Right hindlimb (tissue), 1 donor: ENCODE results near the gene IFI27L2.

Source experiments
- DNase-seq: peaks from one replicate; pipeline ENCODE4 v3.0.0-alpha.2; 2018

Gene IFI27L2

DNA sequence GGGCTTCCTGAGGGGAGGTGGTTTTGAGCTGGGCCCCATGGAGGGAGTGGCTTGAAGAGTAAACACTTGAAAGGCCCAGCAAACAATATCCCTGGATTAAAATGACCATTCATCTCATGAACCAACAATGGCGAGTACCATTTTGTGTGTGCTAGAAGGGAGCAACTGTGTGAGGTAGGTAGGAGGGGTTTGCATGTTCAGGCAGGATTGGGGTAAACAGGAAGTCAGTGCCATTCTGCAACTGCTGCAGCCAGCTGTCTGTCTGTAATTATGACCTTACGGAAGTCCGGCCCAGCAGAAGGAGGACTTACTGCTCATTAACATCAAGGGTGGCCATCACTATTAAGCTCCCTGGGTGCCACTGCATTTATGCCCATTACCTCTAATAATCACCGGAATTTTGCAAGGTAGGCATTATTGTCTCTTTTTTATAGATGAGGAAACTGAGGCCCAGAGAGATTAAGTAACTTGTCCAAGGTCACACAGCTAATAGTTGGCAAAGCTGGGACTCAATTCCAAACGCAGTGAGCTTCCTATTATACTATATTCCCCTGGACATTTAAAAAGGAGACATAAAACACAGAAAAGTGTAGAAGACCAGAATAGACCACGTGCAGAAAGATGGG is 16.6 kb upstream of the IFI27L2 start:
- no peak for DNase-seq

GRCh38 chr14:94144765-94145164 is 15.4 kb upstream of the IFI27L2 start:
- DNase-seq = no peak

- no peak for DNase-seq
Measured at GRCh38 chr14:94143711-94144110, 14.3 kb upstream of the IFI27L2 start.

GRCh38 chr14:94143239-94143638 is 13.8 kb upstream of the IFI27L2 start:
- no peak for DNase-seq

GRCh38 chr14:94142836-94143235 is 13.4 kb upstream of the IFI27L2 start:
- DNase-seq = no peak

- DNase-seq = no peak
Measured at GRCh38 chr14:94142247-94142646, 12.8 kb upstream of the IFI27L2 start.

GRCh38 chr14:94139421-94139820 is 10.0 kb upstream of the IFI27L2 start:
- no peak for DNase-seq

DNA sequence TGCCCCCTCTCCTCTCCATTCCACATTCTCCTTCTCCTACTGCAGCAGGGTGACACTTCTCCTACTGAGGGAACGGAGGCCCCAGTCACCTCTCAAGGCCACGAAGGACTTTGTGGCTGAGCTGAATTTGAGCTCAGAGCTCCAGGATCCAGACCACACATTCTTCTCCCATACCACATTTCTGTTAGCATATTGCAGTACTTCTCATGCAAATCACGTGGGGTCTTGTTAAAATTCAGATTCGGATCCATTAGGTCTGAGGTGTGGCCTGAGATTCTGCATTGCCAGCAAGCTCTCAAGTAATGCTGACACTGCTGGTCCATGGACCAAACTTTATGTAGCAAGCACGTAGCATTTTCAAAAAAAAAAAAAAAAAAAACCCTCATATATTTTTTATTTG is 9.6 kb upstream of the IFI27L2 start:
- no peak for DNase-seq

GRCh38 chr14:94138251-94138650 is 8.8 kb upstream of the IFI27L2 start:
- no peak for DNase-seq

DNA sequence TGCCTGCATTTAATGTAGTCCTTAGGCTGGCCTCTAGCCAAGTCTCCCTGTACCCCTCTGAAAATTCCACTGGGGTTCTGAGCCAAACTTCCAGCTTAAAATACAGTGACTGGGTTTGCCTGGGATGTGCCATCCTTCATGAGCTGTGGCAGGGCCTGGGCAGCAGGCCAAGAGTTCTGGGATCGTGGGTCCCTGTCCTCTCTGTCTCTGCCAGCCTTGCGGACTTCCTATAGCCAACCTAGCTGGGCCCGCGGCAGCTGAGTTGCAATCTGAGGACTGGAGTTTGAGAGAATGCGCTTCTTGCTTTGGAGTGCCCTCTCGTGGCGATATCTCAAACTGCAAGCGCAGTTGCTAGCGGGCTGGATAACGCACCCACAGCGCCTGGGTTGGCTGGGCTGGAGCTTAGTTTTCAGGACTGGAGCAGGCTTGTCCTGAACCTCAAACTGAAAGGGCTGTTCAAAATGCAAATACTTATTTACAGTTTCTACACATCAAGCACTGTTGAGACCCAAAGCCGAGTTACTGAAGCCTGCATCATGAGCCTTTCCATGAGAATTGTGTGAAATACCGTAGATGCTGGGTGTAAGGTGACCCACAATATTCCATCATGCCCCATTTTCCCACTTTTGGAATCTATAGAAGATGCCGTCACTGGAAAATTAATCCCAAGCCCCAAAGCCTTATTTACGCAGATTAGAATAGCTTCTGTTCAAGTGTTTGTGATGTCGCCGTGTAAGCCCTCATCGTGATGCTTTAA is 7.3 kb upstream of the IFI27L2 start:
- DNase-seq = peak; percentile 83

GRCh38 chr14:94135476-94135875 is 6.1 kb upstream of the IFI27L2 start:
- DNase-seq = no peak

- DNase-seq = peak; percentile 66
Measured at GRCh38 chr14:94132285-94132887, 3.0 kb upstream of the IFI27L2 start.

DNA sequence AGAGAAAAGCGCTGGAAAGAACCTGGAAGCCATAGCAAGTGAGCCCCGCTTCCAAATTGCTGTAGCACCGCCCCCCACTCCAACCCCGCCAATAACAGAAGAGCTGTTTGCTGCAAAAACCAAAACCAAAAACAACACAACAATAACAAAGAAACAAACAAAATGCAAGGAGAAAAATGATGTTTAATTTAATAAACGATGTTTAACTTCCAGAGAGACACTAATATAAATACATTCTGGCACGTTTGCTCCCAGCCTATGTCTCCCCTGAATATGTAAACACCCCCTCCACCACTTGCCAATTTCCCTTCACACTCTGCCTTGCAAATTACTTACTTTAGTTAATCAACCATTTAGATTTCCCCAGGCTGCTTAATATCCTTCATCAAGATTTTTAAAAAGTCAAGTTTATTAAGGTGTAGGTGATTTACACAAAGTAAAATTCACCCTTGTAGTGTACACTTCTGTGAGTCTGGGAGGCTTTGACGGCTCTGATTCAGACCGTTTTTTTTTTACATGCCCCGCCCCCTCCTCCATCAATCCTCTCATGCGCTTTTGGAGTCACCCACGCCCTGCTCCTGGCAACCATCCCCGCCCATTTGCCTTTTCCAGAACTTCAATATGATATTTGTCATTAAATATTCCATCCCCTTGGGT is 482 bp upstream of the IFI27L2 start:
- DNase-seq = no peak

DNA sequence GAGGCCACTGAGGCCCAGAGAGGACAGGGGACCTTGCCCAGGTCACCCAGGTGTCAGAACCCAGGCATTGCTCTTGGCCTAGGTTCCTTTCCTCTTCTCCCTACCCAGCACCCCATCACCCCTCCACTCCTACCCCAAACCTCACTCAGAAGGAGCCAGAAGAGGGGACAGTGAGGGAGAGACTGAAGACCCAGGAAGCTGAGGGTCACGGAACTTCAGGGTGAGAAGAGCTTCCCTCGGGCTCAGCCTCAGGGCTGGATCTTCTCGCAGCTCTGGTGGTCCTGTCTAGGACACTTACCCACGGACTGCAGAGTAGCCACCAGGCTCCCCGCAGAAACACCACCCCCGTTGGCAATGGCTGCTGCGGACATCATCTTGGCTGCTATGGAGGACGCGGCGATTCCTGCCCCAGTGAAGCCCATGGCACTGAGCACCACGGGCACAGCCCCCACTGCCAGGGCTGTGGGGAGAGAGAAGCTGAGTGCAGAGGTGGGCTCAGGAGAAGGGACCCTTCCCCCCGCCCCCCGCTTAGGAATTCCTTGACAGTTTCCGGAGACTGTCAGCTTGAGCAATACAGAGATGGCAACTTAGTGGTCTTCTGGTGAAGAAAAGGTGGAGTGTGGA is 1.1 kb downstream of the IFI27L2 start:
- no peak for DNase-seq

GRCh38 chr14:94127330-94127729 is 2.1 kb downstream of the IFI27L2 start:
- no peak for DNase-seq

DNA sequence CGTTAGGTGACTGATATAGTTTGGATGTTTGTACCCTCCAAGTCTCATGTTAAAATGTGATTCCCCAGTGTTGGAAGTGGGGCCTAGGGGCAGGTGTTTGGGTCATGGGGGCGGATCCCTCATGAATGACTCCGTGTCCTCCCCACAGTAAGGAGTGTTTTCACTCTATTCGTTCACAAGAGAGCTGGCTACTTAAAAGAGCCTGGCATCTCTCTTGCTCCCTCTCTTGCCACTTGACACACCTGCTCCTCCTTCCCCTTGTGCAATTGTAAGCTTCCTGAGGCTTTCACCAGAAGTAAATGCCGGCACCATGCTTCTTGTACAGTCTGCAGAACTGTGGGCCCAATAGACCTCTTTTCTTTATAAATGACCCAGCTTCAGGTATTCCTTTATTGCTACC is 2.6 kb downstream of the IFI27L2 start:
- DNase-seq = no peak

GRCh38 chr14:94126419-94126677 is 3.1 kb downstream of the IFI27L2 start:
- DNase-seq = no peak

DNA sequence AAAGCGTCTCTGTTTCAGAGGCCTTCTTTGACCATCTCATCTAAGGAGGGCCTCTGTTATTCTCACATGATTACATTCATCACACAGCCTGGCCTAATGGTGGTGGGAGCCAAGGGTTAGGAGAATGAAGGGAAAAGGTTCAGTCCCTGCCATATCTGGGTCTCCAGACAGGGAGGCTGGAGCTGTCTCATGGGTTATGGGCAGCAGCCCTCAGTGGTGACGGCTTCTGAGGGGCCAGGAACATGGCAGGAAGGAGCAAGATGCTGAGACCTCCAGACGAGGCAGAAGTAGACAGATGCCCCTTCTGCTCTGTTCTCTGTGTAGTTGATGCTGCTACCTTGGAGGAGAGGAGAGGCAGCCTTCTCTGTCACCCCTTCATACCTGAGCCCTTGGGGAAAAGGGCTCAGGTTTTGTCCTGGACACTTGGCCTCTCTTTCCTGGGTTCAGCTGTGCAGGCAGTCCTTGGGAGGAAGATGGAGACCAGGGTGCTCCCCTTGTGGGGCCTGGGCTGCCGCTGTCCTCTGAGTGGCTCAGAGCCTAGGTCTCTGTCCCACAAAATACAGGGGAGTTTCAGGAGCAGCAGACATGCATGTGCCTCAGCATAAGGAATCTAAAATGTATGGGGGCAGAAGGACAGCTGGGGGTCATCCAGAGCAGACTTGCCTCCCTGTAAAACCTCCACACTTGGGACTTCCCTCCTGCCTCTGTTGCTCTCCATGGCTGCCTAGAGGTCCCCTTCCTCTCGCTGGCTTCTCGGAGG is 3.6 kb downstream of the IFI27L2 start:
- no peak for DNase-seq

- DNase-seq = no peak
Measured at GRCh38 chr14:94124582-94125377, 4.6 kb downstream of the IFI27L2 start.

- DNase-seq = no peak
Measured at GRCh38 chr14:94123868-94124267, 5.5 kb downstream of the IFI27L2 start.

DNA sequence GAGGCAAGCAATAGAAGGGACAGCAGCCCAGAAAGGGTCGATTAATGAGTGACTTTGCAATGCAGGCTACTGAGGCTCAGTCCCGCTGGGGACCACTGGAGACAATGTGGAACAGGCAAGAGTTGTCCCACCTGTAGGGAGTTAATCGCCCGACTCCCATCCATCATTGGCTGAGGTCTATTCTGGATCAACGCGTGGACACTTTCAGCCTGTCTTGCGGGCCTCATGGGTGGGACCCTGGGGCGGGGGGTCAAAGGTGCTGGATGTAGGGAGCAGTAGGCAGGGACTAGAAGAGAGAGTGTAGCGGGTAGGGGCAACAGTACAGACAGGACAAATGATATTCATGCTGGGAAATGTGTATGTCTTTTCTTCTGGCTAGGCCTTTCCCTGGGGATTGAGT is 6.1 kb downstream of the IFI27L2 start:
- DNase-seq = no peak

- DNase-seq = no peak
Measured at GRCh38 chr14:94122438-94122837, 7.0 kb downstream of the IFI27L2 start.
